ENCODE data around the gene ABHD17A. TPM values are rescaled to one million over a fixed set of nuclear protein-coding genes. Genes with fewer than 3 reads are reported as not detected.

Gene ABHD17A
- total RNA-seq, 1 experiment from 2014 or later, result 47.5 TPM

GRCh38 chr19:1884291-1884718 lies 991 bp downstream of the ABHD17A start:
- no peak overlapping the region for H2BK12ac ChIP-seq (ENCODE audit: insufficient read length, low read depth, low read length)
- H2AFZ ChIP-seq (ENCODE audit: low read length), result no peak overlapping the region
- no peak overlapping the region for H2BK15ac ChIP-seq (ENCODE audit: low read depth, low read length)
- peaks cover 12% of the 10 kb centered on the region; the same call in 1 of the 2 replicates for H3K79me2 ChIP-seq (ENCODE audit: insufficient read depth, low read length)
- no peak for TF ChIP-seq CTCF (conservative IDR thresholded peaks at IDR 0.05)
- H3T11ph ChIP-seq (ENCODE audit: low read length), result no peak overlapping the region
- H4K91ac ChIP-seq (ENCODE audit: insufficient read length, low read depth, low read length), result peak overlapping the region; percentile 63
- DNase-seq, result no peak
- no peak overlapping the region for H3K27ac ChIP-seq (ENCODE audit: insufficient read length, low read depth, low read length)
- no peak overlapping the region for H2BK20ac ChIP-seq (ENCODE audit: low read depth, low read length, poor library complexity, severe bottlenecking)
- no peak overlapping the region for H3K4ac ChIP-seq (ENCODE audit: low read depth, low read length)
- H3K23me2 ChIP-seq (ENCODE audit: insufficient read length, low read depth, low read length, poor library complexity, severe bottlenecking), result peaks cover 9% of the 10 kb centered on the region
- peak overlapping the region; percentile 74 for H3K4me2 ChIP-seq (ENCODE audit: insufficient read depth, insufficient read length, low read length)
- H2AK5ac ChIP-seq (ENCODE audit: insufficient read length, low read length), result no peak overlapping the region
- no peaks in the 10 kb centered on the region for H3K9me3 ChIP-seq (ENCODE audit: control insufficient read depth, low read depth, low read length)
- H4K5ac ChIP-seq (ENCODE audit: insufficient read length, low read depth, low read length), result no peak overlapping the region
- peaks cover 2% of the 10 kb centered on the region; the same call in 1 of the 2 replicates for H3K27me3 Mint-ChIP-seq (ENCODE audit: low read depth)
- H3K23ac ChIP-seq (ENCODE audit: insufficient read length, low read depth, low read length), result no peak overlapping the region
- no peaks in the 10 kb centered on the region for H4K20me1 ChIP-seq (ENCODE audit: control insufficient read depth, insufficient read depth, insufficient read length)
- no peak overlapping the region for H2BK5ac ChIP-seq (ENCODE audit: insufficient read length, low read length)
- no peaks in the 10 kb centered on the region for H3K27me3 ChIP-seq (ENCODE audit: insufficient read depth, low read length)
- H2BK120ac ChIP-seq (ENCODE audit: low read depth, low read length, poor library complexity, severe bottlenecking), result no peak overlapping the region
- H4K8ac ChIP-seq (replicated peaks; ENCODE audit: insufficient read length, low read depth, low read length), result no peak overlapping the region
- H3K4me1 ChIP-seq (ENCODE audit: insufficient read depth, low read length), result peaks cover 11% of the 10 kb centered on the region; the same call in 1 of the 2 replicates
- H3K14ac ChIP-seq (ENCODE audit: insufficient read depth, low read length), result peak overlapping the region; percentile 51; the same call in 1 of the 2 replicates
- peak overlapping the region in 1 of 3 experiments; percentile 65; a peak in 4 of 7 replicates for H3K27ac Mint-ChIP-seq
- H3K4me1 Mint-ChIP-seq, result peaks cover 33 to 34% of the 10 kb centered on the region in 2 experiments
- no CpG with 5 or more reads among the region's 11 CpGs for WGBS (ENCODE audit: extremely low coverage, insufficient read length, low lambda C conversion rate)
- 0 out of 7 replicates have a peak, but pooled peaks cover 0 to 4% (median 0%) of the 10 kb centered on the region in 3 experiments for H3K36me3 Mint-ChIP-seq (ENCODE audit: insufficient read depth in 1 of 3, low read depth in 3 of 3)
- peak overlapping the region; percentile 91 to 95 for H3K4me3 Mint-ChIP-seq
- H3K9me3 Mint-ChIP-seq, result no peaks in the 10 kb centered on the region; a peak in 1 of 5 replicates
- H3K79me1 ChIP-seq (ENCODE audit: insufficient read depth, low read depth, low read length, poor library complexity, severe bottlenecking), result peaks cover 23% of the 10 kb centered on the region
- H3K9ac ChIP-seq (ENCODE audit: extremely low read depth, insufficient read length, low read length), result peak overlapping the region; percentile 66
- no peak overlapping the region for H3K56ac ChIP-seq (ENCODE audit: insufficient read length, low read depth, low read length)
- no peak overlapping the region for H3K18ac ChIP-seq (ENCODE audit: insufficient read length, low read depth, low read length)
